GM12875 (cell line): ENCODE data around the gene C4A.

Experiments used
- H3K4me3 ChIP-seq: one replicate; pipeline ENCODE4 v1.5.1; 2011; ENCODE audit warnings: low read depth, low read length, control low read depth
- CTCF ChIP-seq: IDR thresholded peaks from 2 replicates; pipeline ENCODE4 v1.5.1; 2011; ENCODE audit warnings: low read depth, mild to moderate bottlenecking, control low read depth, inconsistent platforms, low read length, moderate library complexity, borderline replicate concordance; ENCODE audit not compliant: insufficient read depth

C4A gene

GRCh38 chr6:31949926-31950548 lies 31.8 kb upstream of the C4A start:
- no peak overlapping the region for H3K4me3 ChIP-seq

GRCh38 chr6:31952140-31952805 lies 29.6 kb upstream of the C4A start:
- no peak overlapping the region for H3K4me3 ChIP-seq
- peak; percentile 34; the same call in 1 of the 2 replicates for TF ChIP-seq CTCF

More at GRCh38 chr6:31949926-31950548, 31.8 kb upstream of the C4A start:
- no peak for TF ChIP-seq CTCF

- TF ChIP-seq CTCF: no peak
- H3K4me3 ChIP-seq: no peak overlapping the region
These were observed 29.0 kb upstream of the C4A start for GRCh38 chr6:31952890-31953289.

GRCh38 chr6:31954511-31954910 lies 27.3 kb upstream of the C4A start:
- H3K4me3 ChIP-seq: no peak overlapping the region
- no peak for TF ChIP-seq CTCF

- H3K4me3 ChIP-seq: no peak overlapping the region
- no peak for TF ChIP-seq CTCF
These were observed 25.1 kb upstream of the C4A start for GRCh38 chr6:31956796-31957195.

GRCh38 chr6:31958412-31958740 lies 23.5 kb upstream of the C4A start:
- no peak for TF ChIP-seq CTCF

More at GRCh38 chr6:31958412-31958740, 23.5 kb upstream of the C4A start:
- peak overlapping the region; percentile 83 for H3K4me3 ChIP-seq
